ENCODE measurements around the gene CFAP206.
A peak's percentile ranks its signal among the peaks of the same experiment; 100 is the strongest.

The CFAP206 gene, protein sequence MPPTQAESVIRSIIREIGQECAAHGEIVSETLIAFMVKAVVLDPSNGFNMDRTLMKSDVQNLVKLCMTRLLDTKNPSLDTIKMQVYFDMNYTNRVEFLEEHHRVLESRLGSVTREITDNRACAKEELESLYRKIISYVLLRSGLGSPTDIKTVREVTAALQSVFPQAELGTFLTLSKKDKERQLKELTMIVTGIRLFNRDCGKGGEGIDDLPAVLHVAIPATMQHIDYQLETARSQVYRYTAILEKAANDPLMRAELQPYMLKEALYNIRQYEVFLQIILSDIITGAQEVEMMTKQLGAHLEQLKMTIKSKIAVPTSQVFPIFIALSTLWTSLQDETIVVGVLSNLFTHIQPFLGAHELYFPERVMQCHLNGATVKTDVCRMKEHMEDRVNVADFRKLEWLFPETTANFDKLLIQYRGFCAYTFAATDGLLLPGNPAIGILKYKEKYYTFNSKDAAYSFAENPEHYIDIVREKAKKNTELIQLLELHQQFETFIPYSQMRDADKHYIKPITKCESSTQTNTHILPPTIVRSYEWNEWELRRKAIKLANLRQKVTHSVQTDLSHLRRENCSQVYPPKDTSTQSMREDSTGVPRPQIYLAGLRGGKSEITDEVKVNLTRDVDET

DNA sequence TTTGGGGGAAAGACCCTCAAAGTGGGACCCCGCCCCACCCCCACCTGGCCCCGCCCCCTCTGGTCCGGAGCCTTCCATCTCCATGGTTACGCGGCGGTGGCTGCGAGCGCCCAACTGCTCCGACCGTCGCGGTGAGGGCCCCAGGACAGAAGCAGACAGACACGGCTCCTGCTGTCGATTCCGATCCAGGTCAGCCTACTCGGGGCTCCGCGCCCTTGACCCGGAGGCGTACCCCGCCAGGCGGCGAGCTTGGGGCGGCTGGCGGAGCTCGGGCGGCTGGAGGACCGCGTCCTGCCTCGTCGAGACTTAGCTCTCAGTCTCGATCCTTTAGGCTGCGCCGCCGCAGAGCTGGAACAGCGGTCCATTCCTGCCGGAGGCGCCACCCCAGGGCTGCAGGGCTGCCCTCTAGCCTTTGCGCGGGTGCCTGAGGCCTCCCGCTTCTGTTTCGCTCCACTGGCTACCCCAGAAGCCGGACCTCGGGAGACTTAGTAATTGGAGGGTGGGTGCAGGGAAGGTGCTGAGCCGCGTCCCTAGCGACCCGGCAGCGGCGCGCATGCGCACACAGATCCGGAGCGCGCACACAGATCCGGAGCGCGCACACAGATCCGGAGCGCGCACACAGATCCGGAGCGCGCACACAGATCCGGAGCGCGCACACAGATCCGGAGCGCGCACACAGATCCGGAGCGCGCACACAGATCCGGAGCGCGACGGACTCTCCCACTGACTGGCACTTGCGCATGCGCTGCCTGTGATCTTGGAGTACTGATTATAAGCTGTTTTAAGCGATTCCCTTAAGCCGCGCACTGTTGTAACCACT, at the start of gene CFAP206:
CFAP206 (plus strand) TSS at position 72 of the 820 bp plus-strand sequence. CDS start 1,868 bp downstream, outside the sequence.
- peak; percentile 66 to 67 for DNase-seq (ENCODE audit: low read depth in 2 of 2)

DNA sequence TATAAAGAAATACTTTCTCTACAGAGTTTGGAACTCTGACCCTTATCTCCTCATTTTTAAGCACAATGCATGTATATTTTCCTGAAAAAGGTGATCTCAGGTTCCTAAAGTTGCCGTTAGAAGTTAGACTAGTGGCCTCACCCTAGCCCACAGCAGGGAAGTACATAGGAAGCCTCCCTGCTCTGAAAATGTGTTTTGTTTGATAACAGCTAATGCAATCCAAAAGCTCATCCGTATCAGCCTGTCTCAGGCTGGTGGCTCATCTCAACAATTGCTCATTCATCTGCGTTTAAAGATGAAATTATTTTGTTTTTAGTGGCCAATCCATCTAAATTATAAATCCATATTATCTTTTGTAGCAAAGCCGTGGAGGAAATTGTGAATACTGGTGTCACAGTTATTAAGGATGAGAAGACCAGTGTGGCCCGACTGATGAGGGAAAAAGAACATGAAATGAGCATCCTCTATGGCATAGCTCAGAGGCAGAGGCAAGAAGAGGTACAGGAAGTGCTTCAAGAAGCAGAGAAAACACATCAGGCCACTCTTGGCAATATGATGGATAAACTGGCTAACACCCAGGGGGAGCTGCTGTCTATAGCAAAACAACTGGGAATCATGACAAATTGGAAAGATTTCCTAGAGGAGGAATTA, 43.0 kb upstream of the CFAP206 start:
- DNase-seq (ENCODE audit: low read depth in 2 of 2), result no peak

GRCh38 chr6:87366072-87366827, 41.5 kb upstream of the CFAP206 start:
- DNase-seq (ENCODE audit: low read depth in 2 of 2), result no peak

- no peak for DNase-seq (ENCODE audit: low read depth in 2 of 2)
Observed at GRCh38 chr6:87366899-87367298, 40.9 kb upstream of the CFAP206 start.

- DNase-seq (ENCODE audit: low read depth in 2 of 2), result no peak
Observed at GRCh38 chr6:87373377-87373776, 34.4 kb upstream of the CFAP206 start.

- no peak for DNase-seq (ENCODE audit: low read depth in 2 of 2)
Observed at GRCh38 chr6:87375315-87375714, 32.5 kb upstream of the CFAP206 start.

DNA sequence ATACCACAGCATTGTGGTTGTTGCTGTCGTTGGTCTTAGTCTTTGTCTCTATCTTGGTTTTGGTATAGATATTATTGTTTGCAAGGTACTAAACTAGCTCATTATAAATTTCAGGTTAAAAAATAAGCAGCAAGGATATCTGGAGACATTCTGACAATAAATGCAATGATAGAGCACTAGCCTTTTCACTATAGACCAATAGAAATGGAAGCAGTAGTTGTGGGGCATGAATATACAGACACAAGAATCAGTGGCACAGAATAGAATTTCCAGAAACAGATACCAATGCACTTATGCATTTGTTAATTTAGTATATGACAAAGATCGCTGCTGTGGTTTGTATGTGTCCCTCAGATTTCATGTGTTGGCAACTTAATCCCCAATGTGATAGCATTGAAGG, 31.1 kb upstream of the CFAP206 start:
- DNase-seq (ENCODE audit: low read depth in 2 of 2), result no peak

- DNase-seq (ENCODE audit: low read depth in 2 of 2), result no peak
Observed at GRCh38 chr6:87378947-87379346, 28.8 kb upstream of the CFAP206 start.

GRCh38 chr6:87382861-87383260, 24.9 kb upstream of the CFAP206 start:
- no peak for DNase-seq (ENCODE audit: low read depth in 2 of 2)

GRCh38 chr6:87384038-87384437, 23.7 kb upstream of the CFAP206 start:
- no peak for DNase-seq (ENCODE audit: low read depth in 2 of 2)

DNA sequence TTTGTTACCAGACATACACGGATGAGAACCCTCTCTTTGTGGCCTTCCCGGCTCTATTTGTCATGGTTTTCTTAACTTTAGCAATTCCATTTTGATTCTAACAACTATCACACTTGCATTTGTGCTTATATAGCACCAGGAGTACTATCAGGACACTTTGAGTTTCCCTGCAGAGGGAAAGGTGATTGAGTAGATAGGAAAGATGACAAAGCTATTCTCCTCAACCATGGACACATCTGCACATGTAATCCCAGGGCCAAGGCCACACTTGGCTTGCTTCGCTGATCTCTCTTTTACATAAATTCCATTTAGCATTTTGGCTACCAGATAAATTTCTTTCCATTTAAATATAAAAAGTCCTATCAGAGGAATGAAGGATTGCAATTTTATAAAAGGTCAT, 23.3 kb upstream of the CFAP206 start:
- DNase-seq (ENCODE audit: low read depth in 2 of 2), result no peak

DNA sequence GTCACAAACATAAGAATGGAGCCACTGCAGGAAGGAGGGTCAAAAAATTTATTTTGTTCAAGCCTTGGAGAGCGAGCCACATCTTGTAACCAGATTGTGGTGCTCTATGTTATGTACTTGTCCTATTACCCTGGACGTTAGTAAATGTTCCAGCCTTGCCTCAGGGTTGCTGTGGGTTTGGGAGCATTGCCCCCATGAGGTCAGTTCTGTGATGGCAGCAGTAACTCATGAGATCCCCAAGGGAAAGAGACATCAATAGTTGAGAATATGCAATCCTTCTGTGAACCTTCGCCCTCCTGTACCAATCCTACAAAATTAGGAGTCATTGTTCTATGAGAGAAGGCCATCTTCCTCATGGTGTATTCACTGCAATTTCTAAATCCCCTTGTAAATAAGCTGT, 16.4 kb upstream of the CFAP206 start:
- DNase-seq (ENCODE audit: low read depth in 2 of 2), result no peak

DNA sequence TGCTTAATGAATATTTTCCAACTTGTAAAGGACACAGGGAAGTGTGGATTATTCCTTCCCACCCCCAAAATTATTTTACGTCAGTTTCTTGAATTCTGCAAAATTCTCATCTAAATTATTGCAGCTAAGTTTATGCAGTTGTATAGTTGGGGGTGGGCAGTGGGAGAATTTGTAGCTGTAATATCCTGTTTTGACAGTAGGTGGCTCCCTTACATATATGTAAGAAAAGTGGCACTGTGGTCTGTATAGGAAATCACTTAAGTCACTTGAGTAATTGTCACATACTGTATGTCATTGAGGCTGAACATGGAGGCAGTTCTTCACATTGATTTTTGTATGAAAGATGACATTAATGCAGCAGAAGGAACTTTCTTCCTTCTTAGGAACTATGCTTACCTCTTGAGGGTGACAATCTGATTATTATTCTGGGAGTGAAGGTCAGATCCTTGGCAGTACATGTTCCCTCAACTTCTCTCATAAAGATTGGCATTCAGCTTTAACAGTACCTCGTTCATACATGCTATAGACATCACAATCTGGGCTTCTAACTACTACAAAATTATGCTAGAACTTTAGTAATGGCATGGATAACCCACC, 14.6 kb upstream of the CFAP206 start:
- peak in 1 of 2 donors; percentile 31 for DNase-seq (ENCODE audit: low read depth in 2 of 2)

DNA sequence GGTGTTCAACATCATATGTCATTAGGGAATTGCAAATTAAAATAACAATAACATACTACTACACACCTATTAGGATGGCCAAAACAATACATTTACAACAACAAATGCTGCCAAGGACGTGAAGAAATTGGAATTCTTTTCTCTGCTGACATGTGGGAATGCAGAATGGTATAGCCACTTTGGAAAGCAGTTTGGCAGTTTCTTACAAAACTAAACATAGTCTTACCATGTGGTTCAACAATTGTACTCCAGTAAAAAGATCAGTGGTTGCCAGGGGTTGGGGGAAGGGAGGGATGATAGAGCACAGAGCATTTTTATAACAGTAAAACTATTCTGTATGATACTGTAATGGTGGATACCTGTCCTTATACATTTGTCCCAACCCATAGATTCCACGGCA, 12.3 kb upstream of the CFAP206 start:
- no peak for DNase-seq (ENCODE audit: low read depth in 2 of 2)

DNA sequence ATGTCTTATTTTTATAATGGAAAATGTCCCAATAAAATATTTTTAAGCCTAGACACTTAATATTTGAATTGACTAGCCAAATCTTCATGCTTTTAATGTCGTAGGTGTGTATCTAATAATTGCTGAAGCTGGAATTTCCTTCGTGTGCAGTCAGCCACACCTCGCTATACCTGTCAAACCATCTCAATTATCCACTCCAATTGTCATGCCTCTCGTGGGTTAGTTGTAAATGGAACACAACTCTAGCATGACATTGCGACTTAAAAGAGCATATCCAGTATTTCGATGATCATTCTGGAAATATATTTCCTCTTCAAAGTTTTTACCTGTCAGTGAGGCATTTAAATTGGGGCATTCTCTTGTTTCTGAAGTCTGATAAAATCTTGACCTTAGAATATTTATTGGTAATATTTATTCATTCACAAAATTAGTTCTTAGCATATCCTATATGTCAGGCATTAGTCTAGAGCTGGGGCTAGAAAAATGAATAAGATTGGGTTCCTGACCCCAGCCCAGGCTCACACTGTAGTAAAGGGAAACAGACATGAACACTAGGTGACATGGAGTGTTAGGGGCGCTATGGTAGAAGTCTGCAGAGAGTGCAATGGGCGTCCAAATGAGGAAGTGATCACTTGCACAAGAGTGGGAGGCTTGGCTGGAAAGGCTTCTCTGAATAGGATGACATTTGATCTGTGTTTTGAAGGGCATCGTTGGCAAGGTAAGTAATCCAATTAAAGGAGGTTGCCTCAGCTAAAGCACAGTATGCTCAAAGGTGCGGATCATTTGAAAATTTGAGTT, 11.0 kb upstream of the CFAP206 start:
- no peak for DNase-seq (ENCODE audit: low read depth in 2 of 2)

- no peak for DNase-seq (ENCODE audit: low read depth in 2 of 2)
Observed at GRCh38 chr6:87397656-87398055, 10.1 kb upstream of the CFAP206 start.

GRCh38 chr6:87401832-87402231, 5.9 kb upstream of the CFAP206 start:
- no peak for DNase-seq (ENCODE audit: low read depth in 2 of 2)

DNA sequence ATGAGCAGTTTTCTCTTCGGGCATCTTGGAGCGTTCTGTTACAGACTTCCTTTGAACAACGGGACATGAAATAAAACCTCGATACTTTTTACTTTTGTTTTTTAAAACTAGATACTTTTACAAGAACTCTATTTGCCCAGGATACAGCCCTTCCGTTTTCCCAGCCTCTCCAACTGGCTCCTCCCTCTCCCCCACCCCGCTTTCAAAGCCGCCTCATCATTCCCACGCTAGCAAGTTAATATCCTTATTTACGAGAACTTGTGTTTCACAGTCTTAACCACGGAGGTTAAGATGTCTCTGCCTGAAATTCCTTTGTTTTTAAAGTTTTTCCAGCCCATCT, 241 bp upstream of the CFAP206 start:
- peak in 1 of 2 donors; percentile 2 for DNase-seq (ENCODE audit: low read depth in 2 of 2)

DNA sequence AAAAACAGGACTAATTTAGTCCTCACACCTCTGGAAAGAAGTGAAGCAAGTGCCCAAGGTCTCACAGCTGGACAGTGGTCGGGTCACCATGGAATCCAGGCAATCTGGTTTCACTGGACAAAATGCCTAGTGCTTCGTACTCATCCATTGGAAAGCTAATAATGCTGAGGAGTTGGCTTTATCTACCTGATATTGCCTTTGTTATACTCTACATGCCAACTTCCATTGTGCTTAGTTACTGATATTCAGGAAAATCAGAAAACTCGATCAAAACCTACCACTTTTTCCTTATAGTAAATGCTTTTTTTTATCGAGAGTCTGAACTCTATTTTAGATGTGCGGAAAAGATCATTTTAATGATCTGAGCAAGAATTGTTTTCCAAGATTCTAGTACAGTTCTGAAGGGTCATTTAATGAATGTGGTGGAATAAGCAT, 966 bp downstream of the CFAP206 start:
- DNase-seq (ENCODE audit: low read depth in 2 of 2), result no peak

- DNase-seq (ENCODE audit: low read depth in 2 of 2), result no peak
Observed at GRCh38 chr6:87419266-87419665, 11.5 kb downstream of the CFAP206 start.
